Measurements from ENCODE around the gene EML2.

EML2 gene

DNA sequence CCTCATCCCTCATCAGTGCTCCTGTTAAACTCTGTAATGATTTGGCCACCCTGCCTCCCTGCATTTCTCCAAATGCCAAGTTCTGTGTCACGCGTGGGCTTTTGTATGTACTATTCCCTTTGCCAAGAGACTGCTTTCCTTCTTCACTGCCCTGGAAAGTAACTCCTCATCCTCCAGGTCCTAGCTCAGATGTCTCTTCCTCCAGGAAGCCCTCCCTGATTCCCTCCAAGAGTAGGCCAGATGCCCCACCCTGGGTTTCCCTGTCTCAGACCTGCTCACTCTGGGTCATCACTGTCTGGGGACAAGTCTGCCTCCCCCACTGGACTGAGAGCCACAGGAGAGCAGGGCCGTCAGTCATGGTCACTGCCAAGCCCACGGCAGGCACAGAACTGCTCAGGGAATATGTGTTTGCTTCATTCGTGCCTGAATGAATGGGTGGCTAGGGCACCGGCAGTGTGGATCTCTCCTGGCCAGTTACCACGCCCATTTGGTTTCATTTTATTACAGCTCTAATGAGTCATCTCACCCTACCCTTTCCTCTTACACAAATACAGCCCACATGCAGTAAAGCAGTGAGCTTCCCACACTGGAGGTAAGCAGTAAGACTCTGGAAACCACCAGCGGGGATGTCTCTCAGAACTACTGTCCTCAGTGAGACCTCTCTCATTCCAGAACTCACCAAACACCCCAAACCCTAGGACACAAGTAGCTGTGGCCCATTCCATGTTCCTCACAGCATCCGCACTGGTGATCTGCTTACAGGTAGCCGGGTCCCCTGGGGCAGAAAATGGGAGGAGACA, 25.1 kb downstream of the EML2 start:
- no peak for DNase-seq

GRCh38 chr19:45608948-45609347, 30.2 kb downstream of the EML2 start:
- DNase-seq: no peak

DNA sequence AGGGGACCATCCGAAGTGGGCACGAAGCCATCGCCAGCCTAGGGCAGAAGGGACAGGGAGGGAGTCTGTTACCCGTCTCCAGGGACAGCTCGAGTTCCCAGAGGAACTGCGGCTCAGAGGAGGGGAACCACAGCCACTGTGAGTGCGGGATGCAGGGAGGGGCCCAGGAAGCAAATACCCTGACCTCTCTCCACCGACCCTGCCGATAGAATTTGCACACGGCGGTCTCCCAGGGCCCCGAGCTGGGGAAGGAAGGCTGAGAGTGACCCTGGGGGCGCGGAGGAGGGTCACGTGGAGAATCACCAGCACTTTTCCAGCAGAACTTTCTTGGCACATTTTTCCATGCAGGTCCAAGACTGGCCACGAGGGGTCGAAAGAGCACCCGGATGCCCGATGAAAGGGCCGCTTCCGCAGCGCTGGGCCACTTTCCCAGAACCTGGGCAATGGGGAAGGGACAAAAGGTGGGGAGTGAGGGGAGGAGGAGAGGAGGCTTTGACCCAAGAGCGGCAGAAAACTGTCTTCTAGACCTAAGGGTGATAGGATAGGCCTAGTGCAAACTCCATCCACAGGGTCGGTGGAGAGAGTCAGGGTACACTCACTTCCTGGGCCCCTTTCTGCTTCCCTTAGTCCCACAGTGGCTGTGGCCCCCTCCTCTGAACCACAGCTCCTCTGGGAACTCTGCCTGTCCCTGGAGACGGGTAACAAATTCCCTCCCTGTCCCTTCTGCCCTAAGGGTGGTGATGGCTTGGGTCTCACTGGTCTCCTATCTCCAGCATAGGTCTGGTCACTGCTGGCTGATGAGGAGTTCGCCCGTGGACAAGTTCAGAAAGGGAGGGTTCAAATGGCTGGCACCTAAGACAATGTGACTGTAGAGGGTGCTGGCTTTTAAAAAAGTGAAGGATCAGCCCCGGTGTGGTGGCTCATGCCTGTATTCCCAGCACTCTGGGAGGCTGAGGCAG, 31.8 kb downstream of the EML2 start:
- DNase-seq: no peak

DNA sequence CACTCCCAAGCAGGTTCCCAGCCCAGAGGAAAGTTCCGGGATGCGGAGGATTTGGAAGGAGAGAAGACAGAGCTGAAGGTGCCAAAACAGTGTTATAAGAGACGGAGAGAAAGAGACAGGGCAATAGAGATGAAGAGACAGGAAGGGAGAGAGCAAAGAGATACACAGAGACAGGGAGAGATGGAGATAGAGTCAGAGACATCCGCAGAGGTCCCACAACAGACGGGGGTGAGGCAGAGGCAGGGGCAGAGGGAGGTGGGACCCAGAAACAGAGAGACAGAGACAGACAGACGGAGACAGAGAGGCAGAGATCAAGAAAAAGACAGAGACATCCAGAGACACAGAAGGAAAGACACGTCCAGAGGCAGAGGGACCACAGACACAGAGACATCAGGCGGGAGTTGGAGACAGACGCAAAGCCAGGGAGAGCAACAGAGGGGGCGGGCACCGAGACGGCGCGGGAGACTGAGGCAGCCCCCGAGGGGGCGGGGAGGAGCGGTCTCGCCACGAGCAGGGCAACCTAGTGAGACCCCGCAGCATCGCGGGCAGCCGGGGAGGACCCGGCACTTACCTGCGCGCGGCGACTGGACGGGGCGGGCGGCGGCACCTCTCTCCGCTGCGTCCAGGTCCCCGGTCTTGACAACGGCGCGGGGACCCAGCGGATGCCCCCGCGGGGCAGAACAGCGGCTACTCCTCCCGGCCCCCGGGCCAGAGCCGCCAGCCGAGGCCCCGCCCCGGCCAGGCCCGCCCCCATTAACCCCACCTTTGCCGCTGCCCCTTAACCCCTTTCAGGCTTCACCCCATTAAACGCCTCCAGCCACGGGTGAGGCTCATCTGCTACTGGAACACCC, 37.4 kb downstream of the EML2 start, which contains the start of gene GPR4:
Gene GPR4 (minus strand): TSS at position 689 of the 851 bp plus-strand sequence. CDS start 10,346 bp downstream, outside the sequence.
- no peak for DNase-seq

DNA sequence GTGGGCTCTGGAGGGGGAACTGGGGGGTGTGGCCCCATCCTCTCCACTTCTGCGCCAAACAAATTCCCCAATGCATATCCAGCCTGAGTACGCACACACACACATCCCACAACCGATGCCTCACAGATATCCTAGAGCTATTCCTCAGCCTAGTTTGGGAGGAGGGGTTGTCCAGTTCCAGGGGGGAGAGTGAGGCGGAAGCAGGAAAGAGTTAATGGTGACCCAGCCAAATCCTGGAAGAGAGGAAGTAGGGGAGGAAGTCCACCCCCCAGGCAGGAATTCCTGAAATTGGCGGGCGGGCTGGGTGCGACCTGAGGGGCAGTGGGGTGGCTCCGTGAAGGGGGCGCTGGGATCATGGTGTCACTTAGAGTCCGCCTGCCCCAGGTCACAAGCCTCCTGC, 38.1 kb downstream of the EML2 start:
- DNase-seq: no peak

GRCh38 chr19:45600340-45600885, 38.8 kb downstream of the EML2 start:
- no peak for DNase-seq

- no peak for DNase-seq
Measured at GRCh38 chr19:45599286-45599685, 39.9 kb downstream of the EML2 start.

- no peak for DNase-seq
Measured at GRCh38 chr19:45598267-45599001, 40.8 kb downstream of the EML2 start.

- no peak for DNase-seq
Measured at GRCh38 chr19:45597425-45598111, 41.6 kb downstream of the EML2 start.

DNA sequence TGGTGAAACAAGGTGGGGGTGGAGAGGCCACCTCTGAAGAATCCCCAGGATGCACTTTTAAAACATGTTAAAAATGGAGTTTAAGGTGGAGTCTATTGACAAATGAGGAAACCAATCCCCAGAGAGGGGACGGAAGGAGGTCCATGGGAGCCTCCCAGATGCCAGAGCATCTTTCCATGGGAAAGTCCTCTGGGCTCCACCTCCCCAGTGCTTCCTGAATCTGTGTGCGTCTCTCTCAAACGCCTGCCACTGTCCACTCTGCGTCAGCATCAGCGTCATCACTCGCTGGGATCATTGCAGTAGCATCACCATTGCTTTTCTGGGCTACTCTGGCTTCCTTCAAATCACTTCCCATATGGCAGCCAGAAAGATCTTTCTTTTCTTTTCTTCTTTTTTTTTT, 43.4 kb downstream of the EML2 start:
- DNase-seq: no peak

DNA sequence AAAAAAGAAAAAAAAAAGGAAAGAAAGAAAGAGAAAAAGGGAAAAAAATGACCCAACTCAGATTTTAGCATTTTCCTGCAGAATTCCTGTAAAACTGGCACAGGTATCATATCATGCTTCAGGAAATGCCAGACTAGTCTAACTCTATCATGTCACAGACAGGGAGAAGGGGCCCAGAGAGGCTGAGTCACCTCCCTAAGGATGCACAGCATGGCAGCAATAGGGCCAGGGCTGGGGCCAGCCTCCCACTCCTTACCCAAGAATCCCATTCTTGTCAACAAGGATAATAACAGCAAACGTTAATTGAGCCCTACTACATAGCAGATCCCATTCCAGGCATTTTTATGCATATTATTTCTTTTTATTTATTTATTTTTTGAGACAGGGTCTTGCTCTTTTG, 45.7 kb downstream of the EML2 start:
- no peak for DNase-seq

GRCh38 chr19:45592366-45592765, 46.8 kb downstream of the EML2 start:
- DNase-seq: no peak

DNA sequence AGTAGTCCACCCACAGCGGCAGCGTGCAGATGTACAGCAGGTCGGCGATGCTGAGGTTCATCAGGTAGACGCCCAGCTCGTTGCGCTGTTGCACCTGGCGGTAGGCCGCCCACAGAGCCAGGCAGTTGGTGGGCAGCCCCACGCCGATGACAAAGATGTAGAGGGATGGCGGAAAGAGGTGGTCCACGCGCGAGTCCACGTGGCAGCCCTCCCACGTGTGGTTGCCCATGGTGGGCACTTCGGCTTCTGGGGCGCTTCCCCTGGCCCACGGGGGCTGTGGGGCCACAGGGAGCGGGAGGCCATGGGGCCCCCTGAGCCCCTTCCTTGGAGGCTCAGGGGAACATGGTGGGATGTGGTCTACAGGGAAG, 47.6 kb downstream of the EML2 start:
- no peak for DNase-seq

GRCh38 chr19:45591004-45591637, 48.1 kb downstream of the EML2 start:
- no peak for DNase-seq

- no peak for DNase-seq
Measured at GRCh38 chr19:45590300-45591003, 48.7 kb downstream of the EML2 start.

- DNase-seq: no peak
Measured at GRCh38 chr19:45589768-45590167, 49.4 kb downstream of the EML2 start.

- DNase-seq: no peak
Measured at GRCh38 chr19:45587873-45588272, 51.3 kb downstream of the EML2 start.

- no peak for DNase-seq
Measured at GRCh38 chr19:45585158-45585577, 54.0 kb downstream of the EML2 start.

DNA sequence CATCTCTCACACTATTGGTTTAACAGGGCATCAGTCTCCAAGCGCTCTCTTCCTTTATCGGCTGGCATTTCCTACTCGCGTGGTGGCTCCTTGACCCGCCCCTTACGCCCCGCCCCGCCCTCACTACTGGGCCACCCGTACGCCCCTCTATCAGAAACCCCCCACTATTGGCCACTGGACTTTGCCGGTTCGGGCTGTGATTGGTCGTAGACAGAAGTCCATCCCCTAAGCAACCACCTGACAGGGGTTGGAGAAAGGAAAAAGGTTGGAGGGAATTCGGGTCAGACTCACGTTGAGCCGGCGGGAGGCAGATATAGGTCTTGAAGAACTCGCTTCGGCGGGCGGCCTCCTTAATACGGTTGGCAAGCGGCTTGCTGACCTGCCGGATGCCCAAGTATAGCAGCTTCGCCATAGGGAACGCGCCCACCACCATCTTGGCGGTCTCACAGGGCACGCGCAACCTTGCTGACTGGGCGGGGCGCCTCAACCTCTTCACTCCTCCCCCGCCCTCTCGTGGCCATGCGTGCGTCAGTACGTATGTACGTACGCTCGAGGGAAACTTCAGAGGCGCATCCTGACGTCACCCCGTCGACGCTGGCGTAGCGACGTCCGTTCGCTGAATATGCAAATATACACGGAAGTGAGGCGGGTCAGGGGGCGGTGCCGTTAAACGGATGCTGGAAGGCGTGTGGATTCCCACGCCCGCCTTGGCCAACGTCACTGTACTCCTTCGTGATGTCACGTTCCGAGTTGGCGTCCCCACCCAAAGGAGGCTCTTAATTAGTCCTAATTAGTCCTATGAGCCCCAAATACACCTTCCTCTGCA, 54.7 kb downstream of the EML2 start, which contains the start of gene OPA3:
Gene OPA3 (minus strand): TSS at position 471 of the 826 bp plus-strand sequence. CDS start 38 bp downstream, at position 433.
- DNase-seq: peak; percentile 99
